Measurements from ENCODE around the gene ATMIN.

Gene ATMIN, protein sequence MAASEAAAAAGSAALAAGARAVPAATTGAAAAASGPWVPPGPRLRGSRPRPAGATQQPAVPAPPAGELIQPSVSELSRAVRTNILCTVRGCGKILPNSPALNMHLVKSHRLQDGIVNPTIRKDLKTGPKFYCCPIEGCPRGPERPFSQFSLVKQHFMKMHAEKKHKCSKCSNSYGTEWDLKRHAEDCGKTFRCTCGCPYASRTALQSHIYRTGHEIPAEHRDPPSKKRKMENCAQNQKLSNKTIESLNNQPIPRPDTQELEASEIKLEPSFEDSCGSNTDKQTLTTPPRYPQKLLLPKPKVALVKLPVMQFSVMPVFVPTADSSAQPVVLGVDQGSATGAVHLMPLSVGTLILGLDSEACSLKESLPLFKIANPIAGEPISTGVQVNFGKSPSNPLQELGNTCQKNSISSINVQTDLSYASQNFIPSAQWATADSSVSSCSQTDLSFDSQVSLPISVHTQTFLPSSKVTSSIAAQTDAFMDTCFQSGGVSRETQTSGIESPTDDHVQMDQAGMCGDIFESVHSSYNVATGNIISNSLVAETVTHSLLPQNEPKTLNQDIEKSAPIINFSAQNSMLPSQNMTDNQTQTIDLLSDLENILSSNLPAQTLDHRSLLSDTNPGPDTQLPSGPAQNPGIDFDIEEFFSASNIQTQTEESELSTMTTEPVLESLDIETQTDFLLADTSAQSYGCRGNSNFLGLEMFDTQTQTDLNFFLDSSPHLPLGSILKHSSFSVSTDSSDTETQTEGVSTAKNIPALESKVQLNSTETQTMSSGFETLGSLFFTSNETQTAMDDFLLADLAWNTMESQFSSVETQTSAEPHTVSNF

GRCh38 chr16:81035398-81035974 is at the start of gene ATMIN:
ATMIN (plus strand) TSS chr16:81035842; CDS start chr16:81035871, 29 bp downstream.
- H3K9ac ChIP-seq: peak within 1 kb of the TSS; percentile 94

GRCh38 chr16:80986557-80986956 is 49.1 kb upstream of the ATMIN start:
- peaks cover 18% of the 10 kb centered on the region for H3K36me3 ChIP-seq
- H3K4me2 ChIP-seq: no peak overlapping the region
- no peak for TF ChIP-seq Cebpa-rat (IDR thresholded peaks at IDR 0.05)
- no peaks in the 10 kb centered on the region for H3K9me3 ChIP-seq
- peaks cover 15% of the 10 kb centered on the region; the same call in 1 of the 2 replicates for H3K4me1 ChIP-seq
- no peaks in the 10 kb centered on the region for H3K27me3 ChIP-seq
- H4K20me1 ChIP-seq: peaks cover 20% of the 10 kb centered on the region; the same call in 1 of the 2 replicates
- H3K27ac ChIP-seq: no peak overlapping the region
- no peak overlapping the region for H3K9ac ChIP-seq
- no peak overlapping the region for H3K4me3 ChIP-seq

More at GRCh38 chr16:81035398-81035974, at the start of gene ATMIN:
- peaks cover 14% of the 10 kb centered on the region for H3K4me1 ChIP-seq
- peaks cover 53% of the 10 kb centered on the region for H3K36me3 ChIP-seq
- no peaks in the 10 kb centered on the region for H3K9me3 ChIP-seq
- peak within 1 kb of the TSS; percentile 93 for H3K4me2 ChIP-seq
- no peak for TF ChIP-seq Cebpa-rat (IDR thresholded peaks at IDR 0.05)
- no peaks in the 10 kb centered on the region for H3K27me3 ChIP-seq
- peak within 1 kb of the TSS; percentile 88 for H3K27ac ChIP-seq
- peak within 1 kb of the TSS; percentile 99 for H3K4me3 ChIP-seq
- H4K20me1 ChIP-seq: peaks cover 42% of the 10 kb centered on the region

GRCh38 chr16:80988756-80989155 is 46.9 kb upstream of the ATMIN start:
- no peaks in the 10 kb centered on the region for H3K9me3 ChIP-seq
- H3K9ac ChIP-seq: no peak overlapping the region
- no peak overlapping the region for H3K4me3 ChIP-seq
- no peak overlapping the region for H3K27ac ChIP-seq
- peaks cover 15% of the 10 kb centered on the region; the same call in 1 of the 2 replicates for H3K4me1 ChIP-seq
- H3K4me2 ChIP-seq: no peak overlapping the region
- H3K36me3 ChIP-seq: peaks cover 14% of the 10 kb centered on the region
- no peak for TF ChIP-seq Cebpa-rat (IDR thresholded peaks at IDR 0.05)
- H3K27me3 ChIP-seq: no peaks in the 10 kb centered on the region
- peaks cover 20% of the 10 kb centered on the region; the same call in 1 of the 2 replicates for H4K20me1 ChIP-seq

GRCh38 chr16:80989801-80990200 is 45.8 kb upstream of the ATMIN start:
- Histone ChIP-seq H3K9me3 (no peaks in the 10 kb centered on the region), H3K36me3 (peaks cover 18% of the 10 kb centered on the region), H3K4me2 (no peak overlapping the region), H3K4me1 (peaks cover 15% of the 10 kb centered on the region; the same call in 1 of the 2 replicates), H4K20me1 (peaks cover 20% of the 10 kb centered on the region; the same call in 1 of the 2 replicates), H3K4me3 (no peak overlapping the region), H3K9ac (no peak overlapping the region), H3K27me3 (no peaks in the 10 kb centered on the region), H3K27ac (no peak overlapping the region)
- no peak for TF ChIP-seq Cebpa-rat (IDR thresholded peaks at IDR 0.05)

GRCh38 chr16:80990577-80990976 is 45.1 kb upstream of the ATMIN start:
- no peak overlapping the region for H3K27ac ChIP-seq

GRCh38 chr16:80990978-80991377 is 44.7 kb upstream of the ATMIN start:
- Histone ChIP-seq H3K36me3 (peaks cover 25% of the 10 kb centered on the region), H3K9ac (no peak overlapping the region), H3K27ac (no peak overlapping the region), H3K4me1 (peaks cover 10% of the 10 kb centered on the region; the same call in 1 of the 2 replicates), H4K20me1 (peaks cover 14% of the 10 kb centered on the region; the same call in 1 of the 2 replicates), H3K4me3 (no peak overlapping the region), H3K27me3 (no peaks in the 10 kb centered on the region), H3K4me2 (no peak overlapping the region), H3K9me3 (no peaks in the 10 kb centered on the region)
- TF ChIP-seq Cebpa-rat (IDR thresholded peaks at IDR 0.05): no peak

More at GRCh38 chr16:80990577-80990976, 45.1 kb upstream of the ATMIN start:
- no peak for TF ChIP-seq Cebpa-rat (IDR thresholded peaks at IDR 0.05)
- H3K9ac ChIP-seq: no peak overlapping the region
- H4K20me1 ChIP-seq: peaks cover 18% of the 10 kb centered on the region; the same call in 1 of the 2 replicates
- H3K4me3 ChIP-seq: no peak overlapping the region
- no peaks in the 10 kb centered on the region for H3K27me3 ChIP-seq
- H3K9me3 ChIP-seq: no peaks in the 10 kb centered on the region
- peaks cover 14% of the 10 kb centered on the region; the same call in 1 of the 2 replicates for H3K4me1 ChIP-seq
- no peak overlapping the region for H3K4me2 ChIP-seq
- peaks cover 25% of the 10 kb centered on the region for H3K36me3 ChIP-seq

- Histone ChIP-seq H3K36me3 (peaks cover 25% of the 10 kb centered on the region), H3K9ac (no peak overlapping the region), H3K27me3 (no peaks in the 10 kb centered on the region), H3K9me3 (no peaks in the 10 kb centered on the region), H3K4me2 (no peak overlapping the region), H4K20me1 (peaks cover 12% of the 10 kb centered on the region; the same call in 1 of the 2 replicates), H3K4me1 (peaks cover 2% of the 10 kb centered on the region; the same call in 1 of the 2 replicates), H3K27ac (no peak overlapping the region), H3K4me3 (no peak overlapping the region)
- no peak for TF ChIP-seq Cebpa-rat (IDR thresholded peaks at IDR 0.05)
These were observed 43.7 kb upstream of the ATMIN start for GRCh38 chr16:80991792-80992430.

GRCh38 chr16:80992676-80993293 is 42.9 kb upstream of the ATMIN start:
- H3K27ac ChIP-seq: no peak overlapping the region
- H4K20me1 ChIP-seq: peaks cover 7% of the 10 kb centered on the region; the same call in 1 of the 2 replicates
- no peak for TF ChIP-seq Cebpa-rat (IDR thresholded peaks at IDR 0.05)
- H3K4me2 ChIP-seq: no peak overlapping the region
- H3K4me3 ChIP-seq: no peak overlapping the region
- H3K27me3 ChIP-seq: no peaks in the 10 kb centered on the region
- H3K9ac ChIP-seq: no peak overlapping the region
- peaks cover 25% of the 10 kb centered on the region for H3K36me3 ChIP-seq
- no peaks in the 10 kb centered on the region for H3K9me3 ChIP-seq
- peaks cover 11% of the 10 kb centered on the region for H3K4me1 ChIP-seq

Measured in BLaER1 (cell line).